ENCODE results near the gene SORBS2.

Gene SORBS2

GRCh38 chr4:185800266-185800945 is 11.6 kb downstream of the SORBS2 start:
- DNase-seq: no peak

DNA sequence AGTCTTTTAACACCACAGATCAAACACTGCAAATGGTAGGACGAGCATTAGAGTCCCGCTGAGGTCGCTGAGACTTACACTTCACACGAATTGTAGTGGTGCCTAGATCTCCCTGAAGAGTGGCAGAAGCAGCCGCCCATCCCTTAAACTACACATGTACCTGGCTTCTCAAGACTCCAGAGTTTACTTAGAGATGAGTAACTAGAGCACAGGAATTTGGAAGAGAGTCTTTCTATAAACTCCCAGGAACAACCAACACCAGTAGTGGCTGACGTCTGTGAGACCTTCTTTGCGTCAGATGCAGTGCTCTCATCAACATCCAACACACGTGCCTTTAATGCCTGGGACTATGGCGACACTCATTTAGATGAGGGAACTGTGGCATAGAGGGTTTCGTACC is 12.6 kb downstream of the SORBS2 start:
- DNase-seq: no peak

DNA sequence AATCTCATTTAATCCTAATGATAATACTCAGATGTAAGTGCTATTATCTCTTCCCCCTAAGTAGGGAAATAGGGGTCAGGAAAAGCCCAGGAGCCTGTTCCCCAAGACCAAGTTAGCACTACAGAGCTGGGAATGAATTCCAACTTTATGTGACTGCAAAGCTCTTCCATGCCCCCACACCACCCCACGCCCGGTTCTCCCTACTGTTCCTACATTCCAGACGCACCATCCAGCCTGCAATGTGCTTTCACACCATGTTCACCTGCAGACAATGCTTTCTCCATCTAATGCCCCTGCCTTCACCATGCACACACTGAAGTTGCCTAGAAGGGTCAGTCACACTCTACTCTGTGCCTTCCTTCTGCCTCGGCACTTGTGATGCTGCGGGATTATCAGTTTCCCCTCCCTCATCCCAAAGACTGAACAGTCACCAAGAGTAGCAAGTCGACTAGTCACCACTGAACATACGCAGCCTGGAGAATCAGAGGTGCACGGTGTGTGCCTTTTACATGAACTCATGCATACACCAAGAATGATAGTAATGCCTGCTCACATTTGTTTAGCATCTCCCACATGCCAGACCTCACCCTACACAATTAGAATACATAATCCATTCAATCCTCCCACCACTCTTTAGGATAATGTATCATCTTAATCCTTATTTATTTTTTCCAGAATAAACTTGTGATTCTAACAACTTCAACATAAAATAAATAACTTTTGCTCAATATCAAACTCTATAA is 14.2 kb downstream of the SORBS2 start:
- DNase-seq: no peak

- no peak for DNase-seq
These were observed 15.0 kb downstream of the SORBS2 start for GRCh38 chr4:185797018-185797417.

GRCh38 chr4:185796176-185796575 is 15.8 kb downstream of the SORBS2 start:
- DNase-seq: no peak

GRCh38 chr4:185794637-185795036 is 17.4 kb downstream of the SORBS2 start:
- DNase-seq: no peak

GRCh38 chr4:185793716-185794115 is 18.3 kb downstream of the SORBS2 start:
- DNase-seq: no peak

DNA sequence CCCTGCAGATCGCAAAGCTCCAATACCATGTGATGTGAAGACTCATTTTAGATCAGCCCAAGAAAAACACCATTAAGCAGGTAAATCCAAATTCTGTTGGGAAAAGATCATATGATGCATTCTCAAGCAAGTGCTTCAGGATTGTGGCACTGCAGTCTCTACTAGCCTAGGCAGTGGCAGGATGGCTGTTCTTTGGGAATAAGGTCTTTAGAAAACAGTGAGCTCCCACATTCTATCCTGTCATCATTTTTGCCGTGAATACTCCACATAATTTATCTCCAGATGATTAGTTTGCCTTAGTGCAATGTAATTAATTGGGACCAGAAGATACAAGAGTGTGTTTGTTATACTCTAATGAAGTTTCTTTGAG is 18.9 kb downstream of the SORBS2 start:
- DNase-seq: no peak

DNA sequence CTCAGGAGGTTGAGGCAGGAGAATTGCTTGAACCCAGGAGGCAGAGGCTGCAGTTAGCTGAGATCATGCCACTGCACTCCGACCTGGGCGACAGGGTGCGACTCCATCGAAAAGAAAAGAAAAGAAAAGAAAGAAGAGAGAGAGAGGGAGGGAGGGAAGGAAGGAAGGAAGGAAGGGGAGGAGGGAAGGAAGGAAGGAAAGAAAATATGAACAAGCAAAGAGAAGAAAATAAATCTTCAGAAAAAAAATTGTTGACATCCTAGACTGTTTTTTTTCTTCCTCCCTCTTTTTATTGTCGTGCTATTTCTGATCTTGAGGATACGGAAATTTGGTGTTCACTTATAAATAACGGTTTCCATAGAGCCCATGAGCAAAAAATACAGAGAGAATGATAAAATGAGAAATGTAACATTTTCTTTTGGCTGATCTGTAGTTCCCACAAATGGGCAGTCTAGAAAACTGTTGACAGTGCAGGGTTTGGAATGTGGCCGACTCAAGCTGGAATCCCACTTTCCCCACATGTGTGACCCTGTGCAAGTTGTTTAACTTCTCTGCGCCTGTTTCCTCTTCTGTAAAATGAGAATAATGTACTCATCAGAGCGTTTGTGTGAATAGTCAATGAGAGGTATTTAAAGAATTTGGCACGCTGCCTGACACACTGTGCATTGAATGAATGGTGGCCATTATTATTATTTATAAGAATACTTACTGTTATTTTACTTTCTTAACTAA is 19.4 kb downstream of the SORBS2 start:
- DNase-seq: peak; percentile 74

DNA sequence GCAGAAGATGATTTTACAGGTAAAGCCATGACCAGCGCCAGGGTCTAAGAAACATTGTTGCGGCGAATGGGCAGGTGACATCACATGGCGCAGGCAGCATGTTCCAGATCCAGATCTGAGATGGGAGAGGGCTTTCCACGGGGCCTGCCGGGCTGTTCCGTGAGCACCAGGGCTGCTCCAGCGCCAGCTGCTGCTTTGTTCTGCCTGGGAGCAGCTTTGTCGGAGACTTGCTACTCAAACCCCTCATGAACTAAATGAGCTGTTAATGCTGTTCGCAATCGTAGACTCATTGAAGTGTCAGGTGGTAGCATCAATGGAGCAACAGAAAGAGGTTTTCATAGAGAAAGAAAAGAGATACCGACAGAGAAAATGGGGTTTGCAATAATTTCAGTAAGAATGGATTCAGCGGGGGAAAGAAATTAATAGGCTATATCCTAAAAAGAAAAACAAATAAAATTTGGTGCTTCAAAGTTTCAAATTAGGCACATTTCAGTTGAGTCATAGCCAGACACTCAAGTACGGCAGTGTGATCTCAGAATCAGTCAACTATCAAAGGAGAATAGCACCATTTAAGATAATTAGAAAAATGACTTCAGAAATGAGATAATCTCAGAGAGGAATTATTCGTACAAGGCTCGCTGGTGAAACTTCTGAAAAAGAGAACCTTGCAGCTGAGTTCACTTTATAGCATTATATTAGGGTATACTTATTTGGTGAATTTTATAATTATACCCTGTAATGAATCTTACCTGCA is 23.9 kb downstream of the SORBS2 start:
- DNase-seq: no peak

DNA sequence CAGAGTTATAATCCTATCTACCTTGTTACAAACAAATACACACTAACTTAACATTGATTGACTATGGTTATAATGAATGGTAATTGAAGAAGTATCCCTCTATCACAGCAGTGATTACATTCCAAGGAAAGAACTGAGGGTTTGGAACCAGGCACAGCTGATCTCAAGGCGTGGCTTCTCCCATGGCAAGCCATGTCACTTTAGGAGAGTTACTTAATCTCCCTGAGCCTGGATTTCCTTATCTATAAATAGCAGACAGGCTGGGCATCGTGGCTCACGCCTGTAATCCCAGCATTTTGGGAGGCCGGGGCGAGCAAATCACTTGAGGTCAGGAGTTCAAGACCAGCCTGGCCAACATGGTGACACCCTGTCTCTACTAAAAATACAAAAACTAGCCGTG is 25.6 kb downstream of the SORBS2 start:
- DNase-seq: no peak

- no peak for DNase-seq
These were observed 28.4 kb downstream of the SORBS2 start for GRCh38 chr4:185783574-185783973.

GRCh38 chr4:185782523-185782922 is 29.5 kb downstream of the SORBS2 start:
- peak; percentile 11 for DNase-seq

- DNase-seq: no peak
These were observed 30.3 kb downstream of the SORBS2 start for GRCh38 chr4:185781555-185782215.

- DNase-seq: no peak
These were observed 31.5 kb downstream of the SORBS2 start for GRCh38 chr4:185780472-185780871.

- DNase-seq: no peak
These were observed 32.5 kb downstream of the SORBS2 start for GRCh38 chr4:185779517-185779916.

GRCh38 chr4:185778307-185778706 is 33.7 kb downstream of the SORBS2 start:
- no peak for DNase-seq

- DNase-seq: no peak
These were observed 36.0 kb downstream of the SORBS2 start for GRCh38 chr4:185775792-185776555.

DNA sequence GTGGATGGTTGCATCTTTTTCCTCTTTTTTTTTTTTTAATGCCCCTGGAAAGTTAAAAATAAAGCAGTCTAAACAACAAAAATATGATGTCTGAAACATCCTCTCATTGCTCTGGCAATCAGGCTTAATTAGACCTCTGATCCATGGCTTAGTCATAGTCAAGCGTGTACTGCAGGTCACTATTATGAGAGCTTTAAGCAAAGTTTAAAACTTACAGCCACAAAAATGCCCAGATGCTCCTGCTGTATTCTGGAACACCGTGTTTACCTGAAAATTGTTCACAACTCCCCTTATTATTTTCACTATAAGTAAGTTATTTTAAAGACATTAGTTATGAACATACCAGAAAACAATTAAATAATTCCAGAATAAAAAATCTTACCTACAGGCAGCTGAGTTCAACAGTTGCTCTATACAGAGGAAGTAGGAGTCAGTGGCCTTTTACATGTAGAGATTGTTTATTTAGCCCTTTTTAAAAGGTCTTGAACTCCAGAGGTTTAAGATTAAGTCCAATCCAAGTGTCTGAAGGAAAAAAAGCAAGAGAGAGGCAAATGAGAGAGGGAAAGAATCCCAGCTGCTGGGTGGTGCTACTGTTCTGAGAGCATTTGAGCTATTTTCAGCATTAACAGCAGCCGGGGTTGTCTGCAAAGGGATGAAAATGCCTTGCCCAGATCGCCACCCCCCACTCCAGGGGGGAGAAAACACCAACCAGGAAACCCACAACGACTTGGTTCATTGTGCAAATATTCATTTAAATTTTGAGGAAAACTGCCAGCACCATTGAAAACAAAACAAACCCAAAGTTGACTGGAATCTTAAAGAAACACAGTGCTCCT is 36.9 kb downstream of the SORBS2 start:
- DNase-seq: peak; percentile 44

- DNase-seq: no peak
These were observed 37.8 kb downstream of the SORBS2 start for GRCh38 chr4:185774131-185774653.

- DNase-seq: no peak
These were observed 38.6 kb downstream of the SORBS2 start for GRCh38 chr4:185773419-185773818.
